Retina (tissue), 1 donor: ENCODE results near the gene HMCES.

Experiments used
- DNase-seq: peaks from one replicate; pipeline ENCODE4 v3.0.0-alpha.2; 2016

HMCES gene, protein sequence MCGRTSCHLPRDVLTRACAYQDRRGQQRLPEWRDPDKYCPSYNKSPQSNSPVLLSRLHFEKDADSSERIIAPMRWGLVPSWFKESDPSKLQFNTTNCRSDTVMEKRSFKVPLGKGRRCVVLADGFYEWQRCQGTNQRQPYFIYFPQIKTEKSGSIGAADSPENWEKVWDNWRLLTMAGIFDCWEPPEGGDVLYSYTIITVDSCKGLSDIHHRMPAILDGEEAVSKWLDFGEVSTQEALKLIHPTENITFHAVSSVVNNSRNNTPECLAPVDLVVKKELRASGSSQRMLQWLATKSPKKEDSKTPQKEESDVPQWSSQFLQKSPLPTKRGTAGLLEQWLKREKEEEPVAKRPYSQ

GRCh38 chr3:129278439-129278965, at the start of gene HMCES:
TSS of gene HMCES (plus strand) at chr3:129278870. CDS start at chr3:129279733, 863 bp downstream.
- DNase-seq = peak; percentile 93

- DNase-seq = no peak
These were observed 49.6 kb upstream of the HMCES start for GRCh38 chr3:129228891-129229585.

DNA sequence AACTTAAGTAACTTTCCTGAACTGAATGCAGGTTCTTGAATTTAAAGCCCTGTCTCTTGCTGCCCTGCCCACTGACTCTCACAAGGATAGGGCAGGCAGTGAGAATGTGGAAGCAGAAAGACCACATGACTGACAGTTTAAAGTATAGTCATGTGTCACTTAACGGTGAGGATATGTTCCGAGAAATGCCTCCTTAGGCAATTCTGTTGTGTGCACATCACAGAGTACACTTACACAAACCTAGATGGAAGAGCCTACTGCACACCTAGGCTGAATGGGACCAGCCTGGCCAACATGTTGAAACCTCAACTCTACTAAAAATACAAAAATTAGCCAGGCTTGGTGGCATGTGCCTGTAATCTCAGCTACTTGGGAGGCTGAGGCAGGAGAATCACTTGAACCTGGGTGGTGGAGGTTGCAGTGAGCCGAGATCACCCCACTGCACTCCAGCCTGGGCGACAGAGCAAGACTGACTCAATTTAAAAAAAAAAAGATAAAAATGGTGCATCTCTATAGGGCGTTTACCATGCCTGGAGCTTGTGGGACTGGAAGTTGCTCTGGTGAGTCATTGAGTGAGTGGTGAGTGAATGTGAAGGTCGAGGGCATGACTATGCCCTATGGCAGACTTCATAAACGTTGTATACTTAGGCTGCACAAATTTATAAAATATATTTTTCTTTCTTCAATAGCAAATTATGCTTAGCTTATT, 48.2 kb upstream of the HMCES start:
- no peak for DNase-seq

DNA sequence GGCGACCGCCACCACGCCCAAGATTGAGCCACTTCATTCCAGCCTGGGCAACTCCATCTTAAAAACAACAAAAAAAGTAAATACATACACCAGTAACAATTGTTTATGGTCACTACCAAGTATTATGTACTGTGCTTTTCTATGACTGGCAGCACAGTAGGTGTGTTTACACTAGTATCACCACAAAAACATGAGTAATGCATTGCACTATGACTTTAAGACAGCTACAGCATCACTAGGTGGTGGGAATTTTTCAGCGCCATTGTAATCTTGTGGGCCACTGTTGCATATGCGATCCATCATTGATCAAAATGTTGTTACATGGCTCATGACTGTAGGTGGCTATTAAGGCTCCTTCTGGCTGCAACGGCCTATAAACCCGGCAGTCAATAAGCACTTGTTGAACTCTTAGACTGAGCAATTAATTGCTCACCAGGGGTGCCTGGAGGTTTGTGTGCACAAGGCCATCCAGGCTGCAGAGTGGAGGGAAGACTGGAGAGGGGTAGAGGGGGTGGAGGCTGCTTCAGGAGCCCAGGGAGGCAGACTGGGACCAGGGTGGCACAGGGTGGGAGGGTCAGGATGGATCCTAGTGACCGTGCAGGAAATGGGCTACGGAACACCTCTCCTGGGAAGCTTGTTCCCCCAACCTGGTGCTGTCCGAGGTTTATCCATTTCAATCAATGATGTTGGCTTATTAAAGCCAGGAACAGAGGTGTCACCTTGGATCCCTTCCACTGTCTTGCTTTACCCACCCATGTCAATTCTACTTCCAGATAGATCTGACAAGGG, 47.1 kb upstream of the HMCES start:
- DNase-seq = no peak

DNA sequence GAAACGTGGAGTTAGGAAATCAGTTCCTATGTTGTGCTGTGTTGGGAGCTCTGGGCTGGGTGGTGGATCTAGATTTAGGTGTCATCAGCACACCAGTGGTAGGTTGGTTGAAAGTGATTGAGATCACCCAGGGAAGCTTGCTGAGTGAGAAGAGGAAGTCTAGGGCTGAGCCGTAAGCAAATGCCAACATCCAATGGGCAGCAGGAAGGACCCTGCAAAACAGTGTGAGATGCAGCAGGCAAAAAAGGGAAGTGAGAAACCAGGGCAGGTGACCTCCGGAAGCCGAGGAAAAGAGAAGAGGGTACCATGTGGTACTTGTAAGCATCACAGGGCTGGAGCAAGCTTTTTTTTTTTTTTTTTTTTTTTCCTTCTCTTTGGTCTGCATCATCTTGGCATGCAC, 45.1 kb upstream of the HMCES start:
- DNase-seq = no peak

DNA sequence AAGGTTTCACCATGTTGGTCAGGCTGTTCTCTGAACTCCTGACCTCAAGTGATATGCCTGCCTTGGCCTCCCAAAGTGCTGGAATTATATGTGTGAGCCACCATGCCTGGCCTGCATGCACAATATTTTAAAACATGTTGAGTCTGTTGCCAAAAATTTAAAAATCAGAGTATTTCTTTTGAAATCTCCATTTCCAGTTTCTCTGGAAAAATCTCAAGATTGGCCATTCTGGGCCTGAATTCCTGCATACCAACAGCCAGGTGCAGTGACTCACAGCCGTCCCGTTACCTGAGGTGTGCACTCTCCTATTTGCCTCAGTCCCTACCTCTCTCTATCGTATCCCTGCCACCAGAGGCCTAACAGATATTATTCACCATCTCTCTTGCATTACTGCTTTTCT, 44.2 kb upstream of the HMCES start:
- no peak for DNase-seq

DNA sequence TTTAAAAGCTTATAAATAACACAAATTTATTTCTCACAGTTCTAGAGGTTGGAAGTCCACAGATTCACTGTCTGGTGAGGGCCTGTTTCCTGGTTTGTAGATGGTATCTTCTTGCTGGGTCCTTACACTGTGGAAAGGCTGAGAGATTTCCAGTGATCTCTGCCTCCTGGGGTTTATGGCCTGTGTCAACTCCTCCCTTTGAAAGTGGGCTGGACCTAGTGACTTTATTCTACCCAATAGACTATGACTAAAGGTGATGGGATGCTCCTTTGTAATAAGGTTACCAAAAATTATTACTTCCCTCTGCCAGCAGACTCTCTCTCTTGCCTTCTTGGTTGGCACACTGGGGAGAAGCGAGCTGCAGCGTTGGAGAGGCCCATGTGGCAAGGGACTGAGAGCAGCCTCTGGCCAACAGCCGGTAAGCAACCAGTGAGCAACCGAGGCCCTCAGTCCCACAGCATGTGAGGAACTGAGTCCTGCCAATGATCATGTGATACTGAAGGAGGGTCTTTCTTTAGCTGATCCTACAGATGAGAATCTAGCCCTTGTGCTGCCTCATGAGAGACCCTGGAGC, 43.2 kb upstream of the HMCES start:
- DNase-seq = no peak

DNA sequence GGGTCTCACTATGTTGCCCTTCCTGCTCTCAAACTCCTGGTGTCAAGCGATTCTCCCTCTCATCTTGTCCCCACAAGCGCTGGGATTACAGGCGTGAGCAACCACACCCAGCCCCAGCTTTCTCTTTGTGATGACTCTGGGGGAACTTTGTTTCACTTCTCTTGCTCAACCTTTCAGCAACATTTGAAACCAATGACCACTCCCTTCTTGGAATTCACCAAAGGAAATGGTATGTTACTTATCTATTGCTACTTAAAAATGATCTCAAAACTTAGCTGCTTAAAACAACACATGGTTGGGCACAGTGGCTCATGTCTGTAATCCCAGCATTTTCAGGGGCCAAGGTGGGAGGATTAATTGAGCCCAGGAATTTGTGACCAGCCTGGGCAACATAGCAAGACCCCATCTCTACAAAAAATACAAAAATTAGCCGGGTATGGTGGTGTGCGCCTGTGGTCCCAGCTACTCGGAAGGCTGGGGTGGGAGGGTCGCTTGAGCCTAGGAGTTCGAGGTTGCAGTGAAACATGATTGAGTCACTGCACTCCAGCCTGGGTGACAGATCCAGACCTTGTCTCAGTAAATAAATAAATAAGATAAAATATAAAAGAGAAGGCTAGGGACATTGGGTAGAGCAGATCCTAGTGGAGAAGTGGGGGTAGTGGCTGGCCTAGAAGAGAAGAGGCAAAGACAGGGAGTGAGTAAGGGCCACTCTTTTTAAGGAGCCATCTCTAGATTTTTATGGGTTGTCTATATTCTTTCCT, 39.5 kb upstream of the HMCES start:
- DNase-seq = no peak

DNA sequence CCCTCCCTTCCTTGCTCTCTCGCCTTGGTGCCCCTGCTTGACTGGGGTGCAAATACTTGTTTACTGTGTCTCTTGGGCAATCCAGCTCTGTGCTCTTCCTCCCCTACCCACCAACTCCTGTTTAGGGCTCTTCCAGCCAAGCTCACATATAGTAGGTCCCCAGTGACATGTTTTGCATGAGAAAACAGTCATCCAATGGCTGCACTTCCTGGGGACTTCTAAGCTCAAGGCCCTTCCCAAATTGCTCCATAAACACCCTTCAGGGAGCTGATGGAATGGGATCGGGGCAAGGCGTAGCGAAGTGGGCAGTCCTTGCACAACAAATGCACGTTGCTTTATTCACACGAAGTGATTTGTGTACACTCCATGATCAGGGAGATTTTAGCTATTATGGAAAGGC, 38.7 kb upstream of the HMCES start:
- DNase-seq = no peak

DNA sequence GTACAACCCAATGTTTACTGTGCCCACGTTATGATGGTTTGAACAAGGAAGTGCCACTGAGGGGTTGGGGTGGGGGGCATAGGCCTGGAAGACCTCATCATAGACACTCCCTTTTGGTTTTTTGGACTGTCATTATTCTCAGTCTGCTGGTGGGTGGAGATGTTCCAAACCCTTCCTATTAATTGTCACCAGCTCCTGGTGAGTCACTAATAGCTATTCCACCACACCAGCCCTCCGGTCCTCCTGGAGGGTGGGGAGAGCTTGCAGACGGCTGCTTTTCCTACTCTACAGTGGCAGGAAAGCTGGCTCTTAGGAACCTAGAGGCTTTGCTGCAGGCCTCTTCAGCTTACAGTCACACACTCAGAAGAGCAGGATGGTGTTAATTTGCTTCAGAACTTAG, 38.2 kb upstream of the HMCES start:
- DNase-seq = no peak

DNA sequence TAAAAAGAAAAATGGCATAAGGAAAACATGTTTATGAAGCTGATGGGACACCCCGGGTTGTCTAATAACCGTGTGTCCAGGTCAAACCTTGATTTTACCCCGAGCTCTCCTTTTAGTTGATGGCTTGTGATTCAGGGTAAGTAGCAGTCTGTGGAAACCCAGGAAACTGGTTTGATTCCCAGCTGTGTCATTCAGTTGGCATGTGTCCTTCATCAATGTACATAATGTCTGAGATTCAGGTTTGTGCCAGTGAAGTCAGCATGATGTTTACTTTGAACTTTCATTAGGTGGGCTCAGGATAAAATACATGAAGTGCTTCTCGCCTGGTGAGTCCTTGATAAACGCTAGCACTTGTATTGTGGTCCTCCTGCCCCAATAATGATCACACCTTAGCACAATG, 33.5 kb upstream of the HMCES start:
- DNase-seq = no peak

GRCh38 chr3:129245641-129246306, 32.9 kb upstream of the HMCES start:
- DNase-seq = peak; percentile 75

DNA sequence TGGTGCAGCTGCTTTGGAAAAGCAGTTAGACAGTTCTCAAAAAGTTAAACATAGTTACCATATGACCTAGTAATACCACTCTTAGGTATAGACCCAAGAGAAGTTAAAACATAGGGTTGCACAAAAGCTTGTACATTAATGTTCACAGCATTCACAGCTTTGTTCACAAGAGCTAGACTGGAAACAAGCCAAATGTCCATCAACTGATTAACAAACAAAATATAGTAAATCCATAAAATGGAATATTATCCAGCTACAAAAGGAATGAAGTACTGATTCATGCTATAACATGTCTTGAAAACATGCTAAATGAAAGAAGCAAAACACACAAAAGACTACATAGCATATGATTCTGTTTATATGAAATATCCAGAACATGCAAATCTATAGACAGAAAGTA, 32.0 kb upstream of the HMCES start:
- DNase-seq = no peak

DNA sequence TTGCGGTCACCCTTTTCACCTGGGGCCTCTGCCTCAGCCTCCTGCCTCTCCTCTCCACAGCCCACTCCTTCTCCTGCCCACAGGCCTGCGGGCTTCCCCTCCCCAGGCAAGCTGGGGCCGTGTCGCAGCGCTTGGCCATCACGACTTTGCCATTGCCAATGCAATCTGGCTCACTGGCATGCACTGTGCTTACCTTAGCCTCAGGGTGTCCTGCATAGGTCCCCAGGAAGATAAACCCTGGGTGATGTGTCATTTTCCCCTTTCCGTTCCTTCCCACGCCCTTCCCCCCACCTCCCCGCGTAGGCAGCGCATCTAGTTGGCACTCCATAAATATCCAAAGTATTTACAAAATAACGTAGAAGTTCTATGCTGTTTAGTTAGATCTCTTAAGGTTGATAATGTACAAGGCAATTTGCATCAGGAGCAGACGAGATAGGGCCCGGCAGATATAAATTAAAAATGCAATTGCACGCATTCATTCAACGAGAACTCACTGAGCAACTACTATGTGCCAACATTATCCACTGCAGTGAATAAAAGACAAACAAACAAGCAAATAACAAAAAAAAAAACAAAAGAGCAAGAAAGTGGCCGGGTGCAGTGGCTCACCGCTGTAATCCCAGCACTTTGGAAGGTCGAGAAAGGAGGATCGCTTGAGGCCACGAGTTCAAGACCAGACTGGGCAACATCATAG, 30.2 kb upstream of the HMCES start:
- no peak for DNase-seq

DNA sequence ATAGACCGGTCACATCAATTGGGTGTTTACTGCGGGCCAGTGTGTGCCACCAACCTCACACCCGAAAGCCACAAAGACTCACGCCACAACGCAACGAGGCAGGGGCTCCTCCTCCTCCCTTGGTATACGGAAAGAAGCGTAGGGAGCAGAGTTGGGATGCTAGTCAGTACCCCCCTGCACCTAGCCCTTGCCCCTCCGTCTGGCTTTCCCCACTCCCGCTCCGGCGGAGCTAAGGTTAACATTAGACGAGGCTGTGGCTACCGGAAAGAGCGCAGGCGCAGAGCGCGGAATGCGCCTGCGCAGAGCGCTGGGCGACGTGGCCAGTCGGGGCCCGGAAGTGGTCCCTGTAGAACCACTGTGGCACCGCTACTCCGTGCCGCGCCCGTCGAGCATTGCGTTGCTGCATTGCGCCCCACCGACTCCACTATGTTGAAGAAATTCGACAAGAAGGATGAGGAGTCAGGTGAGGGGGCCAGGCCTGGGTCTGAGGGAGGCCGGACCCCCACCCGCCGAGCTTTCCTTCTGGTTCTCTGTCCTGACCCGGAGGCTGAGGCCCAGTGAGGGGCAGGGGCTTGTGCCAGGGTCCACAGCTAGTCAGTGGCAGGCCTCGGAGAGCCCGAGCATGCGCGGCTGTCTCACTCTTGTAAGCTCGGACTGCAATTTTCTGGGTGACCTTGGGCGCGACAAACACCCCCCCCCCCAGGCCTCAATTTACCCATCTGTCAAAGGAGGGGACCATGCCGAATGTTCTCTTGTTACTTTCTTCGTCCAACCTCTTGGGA, 29.2 kb upstream of the HMCES start, which contains the start of gene COPG1:
COPG1 (plus strand) TSS at position 323 of the 782 bp plus-strand sequence; CDS start at position 427, 104 bp downstream.
- peak; percentile 96 for DNase-seq

- no peak for DNase-seq
These were observed 25.9 kb upstream of the HMCES start for GRCh38 chr3:129252748-129253147.

GRCh38 chr3:129254536-129255230, 24.0 kb upstream of the HMCES start:
- no peak for DNase-seq

DNA sequence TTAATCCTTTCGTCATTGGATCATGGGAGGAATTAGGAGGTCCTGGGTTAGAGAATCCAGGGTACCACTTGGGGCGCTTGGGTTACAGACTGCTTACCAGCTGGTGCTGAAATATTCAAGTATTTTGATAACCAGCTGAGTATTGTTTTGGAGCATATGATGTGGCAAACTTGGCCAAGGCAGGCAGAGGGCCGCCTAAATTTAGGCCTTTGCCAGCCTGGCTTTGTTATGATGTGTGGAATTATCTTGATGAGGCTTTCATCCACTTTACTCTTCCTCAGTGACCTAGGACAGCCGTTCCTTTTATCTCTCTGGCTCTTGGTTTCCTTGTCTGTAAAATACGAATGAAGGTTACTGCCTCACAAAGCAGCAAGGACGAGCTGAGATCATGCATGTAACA, 22.4 kb upstream of the HMCES start:
- DNase-seq = no peak

DNA sequence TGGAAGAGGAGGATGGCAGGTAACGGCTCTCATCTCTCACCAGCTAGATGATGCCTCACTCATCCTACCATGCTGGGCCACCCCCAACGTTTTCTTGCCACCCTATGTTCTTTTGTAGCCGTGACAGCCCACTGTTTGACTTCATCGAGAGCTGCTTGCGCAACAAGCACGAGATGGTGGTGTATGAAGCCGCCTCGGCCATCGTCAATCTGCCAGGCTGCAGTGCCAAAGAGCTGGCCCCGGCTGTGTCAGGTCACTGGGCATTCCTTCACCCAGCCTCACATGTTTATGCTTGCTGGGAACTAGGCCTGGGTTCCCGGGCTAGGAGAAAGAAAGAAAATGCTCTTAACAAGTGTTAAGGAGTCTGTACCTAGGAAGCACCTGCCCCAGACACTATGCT, 21.1 kb upstream of the HMCES start:
- DNase-seq = no peak
